Measurements from ENCODE around the gene OR10Z1. TPM values are rescaled to one million over a fixed set of nuclear protein-coding genes. Genes with fewer than 3 reads are reported as not detected.

Gene OR10Z1
- total and polyA plus RNA-seq, 2 of the 8 experiments (the other 6 are each of a cell fraction or from before 2014, with no cell fraction given) = not detected

- H3K36me3 ChIP-seq (ENCODE audit: control insufficient read depth in 2 of 4, insufficient read depth in 4 of 4, low read length in 3 of 4) = no peaks in the 10 kb centered on the region
- FAIRE-seq = no peak
- H2BK5ac ChIP-seq (ENCODE audit: low read depth, low read length) = no peak overlapping the region
- no peak for DNase-seq (ENCODE audit: low read depth in 1 of 2, low spot score in 2 of 2)
- POLR2A ChIA-PET (ENCODE audit: partially characterized antibody) = no interaction called here
- CTCF ChIA-PET (ENCODE audit: partially characterized antibody) = no interaction called here
- H3K9me3 ChIP-seq (ENCODE audit: insufficient read depth in 2 of 2, low read depth in 1 of 2, low read length in 1 of 2) = no peaks in the 10 kb centered on the region
- no peak overlapping the region for H3K4me2 ChIP-seq (ENCODE audit: insufficient read depth in 1 of 2, low read depth in 2 of 2, low read length in 2 of 2)
- no peak overlapping the region for H3K14ac ChIP-seq (ENCODE audit: insufficient read length)
- no peaks in the 10 kb centered on the region for H3K79me1 ChIP-seq (ENCODE audit: low read depth, low read length)
- H2AFZ ChIP-seq (ENCODE audit: low read length) = no peak overlapping the region
- no peak overlapping the region for H2BK15ac ChIP-seq (ENCODE audit: low read length)
- H3K56ac ChIP-seq (replicated peaks; ENCODE audit: insufficient read length, low read depth, low read length) = no peak overlapping the region
- no peaks in the 10 kb centered on the region for H3K27me3 ChIP-seq (replicated peaks in 1 of 4; ENCODE audit: control insufficient read depth in 3 of 4, extremely low read depth in 1 of 4, insufficient read depth in 3 of 4, low read length in 3 of 4)
- H4K20me1 ChIP-seq (replicated peaks in 1 of 2; ENCODE audit: control insufficient read depth in 1 of 2, insufficient read depth in 2 of 2, low read length in 2 of 2) = no peaks in the 10 kb centered on the region
- no peak overlapping the region for H3K4ac ChIP-seq (replicated peaks; ENCODE audit: insufficient read length, low read depth, low read length)
- H3K9ac ChIP-seq (replicated peaks in 1 of 4; ENCODE audit: extremely low read depth in 1 of 4, low read depth in 3 of 4, low read length in 3 of 4) = no peak overlapping the region
- H4K5ac ChIP-seq (ENCODE audit: insufficient read length, low read depth, low read length) = no peak overlapping the region
- no peak overlapping the region for H4K91ac ChIP-seq (replicated peaks; ENCODE audit: insufficient read length, low read length)
- no peak overlapping the region for H2AK5ac ChIP-seq (ENCODE audit: low read depth, low read length)
- H2BK20ac ChIP-seq (ENCODE audit: low read length) = no peak overlapping the region
- no peak overlapping the region for H4K8ac ChIP-seq (ENCODE audit: extremely low read depth, insufficient read depth, low read length)
- H2BK12ac ChIP-seq (ENCODE audit: low read depth, low read length) = no peak overlapping the region
- no peak overlapping the region for H3K27ac ChIP-seq (ENCODE audit: low read depth, low read length)
- no peak overlapping the region for H3K4me3 ChIP-seq (ENCODE audit: extremely low read depth in 1 of 4, insufficient read depth in 2 of 4, low read depth in 3 of 4, low read length in 4 of 4)
- H3K4me1 ChIP-seq (replicated peaks in 1 of 4; ENCODE audit: control insufficient read depth in 3 of 4, insufficient read depth in 4 of 4, low read length in 3 of 4) = no peaks in the 10 kb centered on the region
- H2BK120ac ChIP-seq (replicated peaks; ENCODE audit: low read depth, low read length) = no peak overlapping the region
- H3K23me2 ChIP-seq (ENCODE audit: low read depth, low read length) = no peaks in the 10 kb centered on the region; the same call in 1 of the 2 replicates
- no peaks in the 10 kb centered on the region for H3K79me2 ChIP-seq (ENCODE audit: control insufficient read depth in 1 of 2, insufficient read depth in 2 of 2, low read length in 2 of 2)
- H3K23ac ChIP-seq (ENCODE audit: insufficient read length) = no peak overlapping the region
- no peak overlapping the region for H3K18ac ChIP-seq (ENCODE audit: extremely low read depth, low read length)
- no peak for TF ChIP-seq TBP (IDR thresholded peaks at IDR 0.05; ENCODE audit: low read depth, low read length)
- TF ChIP-seq CHD2 (IDR thresholded peaks at IDR 0.05; ENCODE audit: low read length) = no peak
- TF ChIP-seq HDAC6 (IDR thresholded peaks at IDR 0.05; ENCODE audit: low read depth, low read length) = no peak
- no peak for TF ChIP-seq EGR1 (IDR thresholded peaks at IDR 0.05; ENCODE audit: borderline replicate concordance, low read depth, low read length)
- no peak for TF ChIP-seq YY1 (IDR thresholded peaks at IDR 0.05; ENCODE audit: low read depth, low read length)
- no peak for TF ChIP-seq POLR2A (IDR thresholded peaks at IDR 0.05; ENCODE audit: control extremely low read depth in 1 of 2, low read depth in 2 of 2, low read length in 2 of 2)
- no peak for TF ChIP-seq SP1 (IDR thresholded peaks at IDR 0.05; ENCODE audit: low read depth, low read length)
- no peak for TF ChIP-seq BACH1 (IDR thresholded peaks at IDR 0.05; ENCODE audit: low read length)
- TF ChIP-seq CHD1 (IDR thresholded peaks at IDR 0.05; ENCODE audit: low read depth, low read length) = no peak
- TF ChIP-seq RXRA (IDR thresholded peaks at IDR 0.05; ENCODE audit: insufficient read depth, low read depth, low read length) = no peak
- no peak for TF ChIP-seq RNF2 (IDR thresholded peaks at IDR 0.05; ENCODE audit: borderline replicate concordance, low read depth, low read length, missing control alignments, poor library complexity, severe bottlenecking)
- no peak for TF ChIP-seq USF2 (IDR thresholded peaks at IDR 0.05; ENCODE audit: low read length)
- TF ChIP-seq SUZ12 (IDR thresholded peaks at IDR 0.05; ENCODE audit: low read length) = no peak
- no peak for TF ChIP-seq BRCA1 (IDR thresholded peaks at IDR 0.05; ENCODE audit: low read depth, low read length)
- TF ChIP-seq SRF (IDR thresholded peaks at IDR 0.05; ENCODE audit: low read depth, low read length) = no peak
Measured at GRCh38 chr1:158654086-158654485, 49.0 kb downstream of the OR10Z1 start.
